ENCODE data around the gene QKI. TPM values are rescaled to one million over a fixed set of nuclear protein-coding genes. Genes with fewer than 3 reads are reported as not detected.
"Not testable (repeated sequence)": the region's sequence is repeated elsewhere in the genome, so short reads cannot be mapped to it uniquely, and the experiment has no call there.

QKI gene
- total RNA-seq, 1 experiment from 2014 or later: 50.8 TPM

DNA sequence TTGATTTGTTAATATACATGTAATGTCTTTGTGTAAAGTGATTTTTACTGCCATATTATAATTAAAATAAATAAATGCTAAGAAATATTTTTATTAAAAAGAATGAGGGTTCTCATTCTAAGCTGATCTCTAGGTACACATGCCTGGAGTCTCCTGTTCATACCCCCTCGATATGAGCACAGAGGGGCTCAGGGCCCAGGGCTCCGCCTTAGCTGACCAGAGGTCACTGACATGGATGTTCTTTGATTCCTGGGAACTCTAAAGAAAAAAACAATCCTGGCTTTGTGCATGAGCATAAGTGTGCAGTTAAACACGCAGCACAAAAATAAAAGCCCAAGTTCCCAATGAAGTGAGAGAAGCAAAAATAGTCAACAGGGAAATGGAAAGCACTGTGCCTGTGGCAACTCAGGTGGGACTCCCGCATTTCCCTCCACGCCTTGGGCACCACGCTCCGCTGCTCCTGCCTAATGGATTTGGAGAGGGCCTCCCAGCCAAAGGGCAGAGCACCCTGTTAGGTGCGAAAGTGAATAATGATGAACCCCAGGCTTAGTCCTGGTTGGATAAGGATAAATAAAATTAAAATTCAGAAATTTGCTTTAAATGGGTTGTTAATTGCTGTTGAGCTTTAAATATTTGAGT is 33.3 kb upstream of the QKI start:
- no peak overlapping the region for H3K4me3 ChIP-seq
- BruUV-seq (replicated peaks): no TSS peak
- DNase-seq: no peak
- H3F3A ChIP-seq (ENCODE audit: insufficient read depth, low read depth): peaks cover 8% of the 10 kb centered on the region; the same call in 1 of the 2 replicates
- H3K9me3 ChIP-seq (ENCODE audit: insufficient read depth, low read depth): no peaks in the 10 kb centered on the region
- H3K27ac ChIP-seq: no peak overlapping the region
- H3K79me2 ChIP-seq (ENCODE audit: low read depth): no peaks in the 10 kb centered on the region
- TF ChIP-seq CTCF (conservative IDR thresholded peaks at IDR 0.05): no peak
- TF ChIP-seq EZH2 (IDR thresholded peaks at IDR 0.05; ENCODE audit: low read depth): no peak
- no peak overlapping the region for H3K4me2 ChIP-seq
- H3K4me1 ChIP-seq (replicated peaks; ENCODE audit: insufficient read depth): peaks cover 17% of the 10 kb centered on the region
- H2AFZ ChIP-seq: no peak overlapping the region
- intact Hi-C loops (cut with micrococcal nuclease; ENCODE audit: unreplicated experiment): no loop called here
- no peaks in the 10 kb centered on the region for H3K27me3 ChIP-seq (ENCODE audit: insufficient read depth, low read depth)
- ChIA-PET POLR2A (ENCODE audit: unreplicated experiment) (no interaction called here), CTCF (no interaction called here)
- H4K20me1 ChIP-seq (ENCODE audit: insufficient read depth): no peaks in the 10 kb centered on the region
- no peaks in the 10 kb centered on the region for H3K36me3 ChIP-seq (ENCODE audit: low read depth)
- H3K9me2 ChIP-seq (ENCODE audit: insufficient read depth): no peaks in the 10 kb centered on the region

DNA sequence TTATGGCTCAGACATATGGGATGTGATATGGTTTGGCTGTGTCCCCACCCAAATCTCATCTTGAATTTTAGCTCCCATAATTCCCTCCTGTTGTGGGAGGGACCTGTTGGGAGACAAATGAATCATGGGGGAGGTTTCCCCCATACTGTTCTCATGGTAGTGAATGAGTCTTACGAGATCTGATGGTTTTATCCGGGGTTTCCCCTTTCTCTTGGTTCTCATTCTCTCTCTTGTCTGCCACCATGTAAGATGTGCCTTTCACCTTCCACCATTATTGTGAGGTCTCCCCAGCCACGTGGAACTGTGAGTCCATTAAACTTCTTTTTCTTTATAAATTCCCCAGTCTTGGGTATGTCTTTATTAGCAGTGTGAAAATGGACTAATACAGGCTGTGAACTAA is 31.1 kb upstream of the QKI start:
- H3K27ac ChIP-seq: peak overlapping the region; percentile 94
- intact Hi-C loops (cut with micrococcal nuclease; ENCODE audit: unreplicated experiment); H3K79me2 ChIP-seq (ENCODE audit: low read depth); H3K9me3 ChIP-seq (ENCODE audit: insufficient read depth, low read depth); CTCF ChIA-PET; DNase-seq; H3K9me2 ChIP-seq (ENCODE audit: insufficient read depth); H4K20me1 ChIP-seq (ENCODE audit: insufficient read depth); H3K27me3 ChIP-seq (ENCODE audit: insufficient read depth, low read depth); H3K4me3 ChIP-seq; POLR2A ChIA-PET (ENCODE audit: unreplicated experiment); H3K36me3 ChIP-seq (ENCODE audit: low read depth); BruUV-seq (replicated peaks); H3F3A ChIP-seq (ENCODE audit: insufficient read depth, low read depth): not testable (repeated sequence)
- peaks cover 17% of the 10 kb centered on the region for H3K4me1 ChIP-seq (replicated peaks; ENCODE audit: insufficient read depth)
- peak overlapping the region; percentile 71 for H2AFZ ChIP-seq
- H3K4me2 ChIP-seq: peak overlapping the region; percentile 61

DNA sequence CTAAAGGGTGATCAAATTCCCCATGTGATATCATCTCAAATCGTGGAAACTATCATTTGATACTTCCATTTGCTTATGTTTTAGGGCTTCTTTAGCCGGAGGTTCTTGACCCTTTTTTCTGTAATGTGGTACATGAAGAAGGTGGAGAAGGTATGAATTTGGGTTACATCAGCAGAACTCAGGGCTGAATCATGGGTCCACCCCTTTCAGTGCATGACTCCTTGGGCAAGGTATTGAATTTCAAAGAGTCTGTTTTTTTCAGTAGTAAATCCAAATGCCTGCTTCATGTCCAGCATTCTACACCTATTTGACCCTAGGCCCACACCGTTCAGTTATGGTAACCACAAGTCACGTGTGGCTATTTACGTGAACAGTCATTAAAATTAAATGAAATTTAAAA is 30.6 kb upstream of the QKI start:
- Histone ChIP-seq H3K9me2 (ENCODE audit: insufficient read depth) (no peaks in the 10 kb centered on the region), H3K9me3 (ENCODE audit: insufficient read depth, low read depth) (no peaks in the 10 kb centered on the region), H3K27me3 (ENCODE audit: insufficient read depth, low read depth) (no peaks in the 10 kb centered on the region), H3K27ac (peak overlapping the region; percentile 94), H2AFZ (peak overlapping the region; percentile 71), H3K4me3 (no peak overlapping the region; the same call in 1 of the 2 replicates), H3F3A (ENCODE audit: insufficient read depth, low read depth) (peaks cover 8% of the 10 kb centered on the region; the same call in 1 of the 2 replicates), H3K79me2 (ENCODE audit: low read depth) (no peaks in the 10 kb centered on the region), H4K20me1 (ENCODE audit: insufficient read depth) (no peaks in the 10 kb centered on the region), H3K4me1 (replicated peaks; ENCODE audit: insufficient read depth) (peaks cover 17% of the 10 kb centered on the region), H3K4me2 (peak overlapping the region; percentile 61), H3K36me3 (ENCODE audit: low read depth) (no peaks in the 10 kb centered on the region)
- POLR2A ChIA-PET (ENCODE audit: unreplicated experiment): no interaction called here
- TF ChIP-seq CTCF (conservative IDR thresholded peaks at IDR 0.05) (no peak), EZH2 (IDR thresholded peaks at IDR 0.05; ENCODE audit: low read depth) (no peak)
- no TSS peak for BruUV-seq (replicated peaks)
- intact Hi-C loops (cut with micrococcal nuclease; ENCODE audit: unreplicated experiment): no loop called here
- peak; percentile 24 to 77 for DNase-seq
- CTCF ChIA-PET: no interaction called here

- no peaks in the 10 kb centered on the region for H3K27me3 ChIP-seq (ENCODE audit: insufficient read depth, low read depth)
- H3K79me2 ChIP-seq (ENCODE audit: low read depth): no peaks in the 10 kb centered on the region
- POLR2A ChIA-PET (ENCODE audit: unreplicated experiment): no interaction called here
- H3K36me3 ChIP-seq (ENCODE audit: low read depth): no peaks in the 10 kb centered on the region
- no peak overlapping the region for H2AFZ ChIP-seq
- H3K27ac ChIP-seq: peak overlapping the region; percentile 94
- H3K4me2 ChIP-seq: peak overlapping the region; percentile 47
- peaks cover 8% of the 10 kb centered on the region; the same call in 1 of the 2 replicates for H3F3A ChIP-seq (ENCODE audit: insufficient read depth, low read depth)
- no peaks in the 10 kb centered on the region for H3K9me2 ChIP-seq (ENCODE audit: insufficient read depth)
- intact Hi-C loops (cut with micrococcal nuclease; ENCODE audit: unreplicated experiment): no loop called here
- TF ChIP-seq EZH2 (IDR thresholded peaks at IDR 0.05; ENCODE audit: low read depth) (no peak), CTCF (conservative IDR thresholded peaks at IDR 0.05) (no peak)
- no peak overlapping the region for H3K4me3 ChIP-seq
- H4K20me1 ChIP-seq (ENCODE audit: insufficient read depth): no peaks in the 10 kb centered on the region
- DNase-seq: peak in 1 of 2 experiments; percentile 70
- CTCF ChIA-PET: no interaction called here
- H3K9me3 ChIP-seq (ENCODE audit: insufficient read depth, low read depth): no peaks in the 10 kb centered on the region
- BruUV-seq (replicated peaks): no TSS peak
- peaks cover 17% of the 10 kb centered on the region for H3K4me1 ChIP-seq (replicated peaks; ENCODE audit: insufficient read depth)
Measured at GRCh38 chr6:163384510-163384909, 30.0 kb upstream of the QKI start.

DNA sequence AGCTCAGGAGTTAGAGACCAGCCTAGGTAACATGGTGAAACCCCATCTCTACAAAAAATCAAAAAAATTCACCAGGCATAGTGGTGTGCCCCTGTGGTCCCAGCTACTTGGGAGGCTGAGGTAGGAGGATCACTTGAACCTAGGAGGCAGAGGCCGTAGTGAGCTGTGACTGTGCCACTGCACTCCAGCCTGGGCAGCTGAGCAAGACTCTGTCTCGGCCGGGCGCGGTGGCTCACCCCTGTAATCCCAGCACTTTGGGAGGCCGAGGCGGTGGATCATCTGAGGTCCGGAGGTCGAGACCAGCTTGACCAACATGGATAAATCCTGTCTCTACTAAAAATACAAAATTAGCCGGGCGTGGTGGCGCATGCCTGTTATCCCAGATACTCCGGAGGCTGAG is 29.0 kb upstream of the QKI start:
- H3F3A ChIP-seq (ENCODE audit: insufficient read depth, low read depth); BruUV-seq (replicated peaks); H3K4me2 ChIP-seq; H3K36me3 ChIP-seq (ENCODE audit: low read depth); H3K79me2 ChIP-seq (ENCODE audit: low read depth); H3K27me3 ChIP-seq (ENCODE audit: insufficient read depth, low read depth); H2AFZ ChIP-seq; H3K4me3 ChIP-seq; intact Hi-C loops (cut with micrococcal nuclease; ENCODE audit: unreplicated experiment); CTCF ChIA-PET; POLR2A ChIA-PET (ENCODE audit: unreplicated experiment); H3K27ac ChIP-seq; DNase-seq; H4K20me1 ChIP-seq (ENCODE audit: insufficient read depth); H3K9me3 ChIP-seq (ENCODE audit: insufficient read depth, low read depth); H3K9me2 ChIP-seq (ENCODE audit: insufficient read depth): not testable (repeated sequence)
- H3K4me1 ChIP-seq (replicated peaks; ENCODE audit: insufficient read depth): peaks cover 20% of the 10 kb centered on the region

Data from PC-9 (cell line).